EH (cell line): Measurements from ENCODE around the gene CDH6.
A peak's percentile ranks its signal among the peaks of the same experiment; 100 is the strongest.

Source experiments
- DNase-seq: peaks from one replicate; pipeline ENCODE4 v3.0.0-alpha.2; 2015; ENCODE audit warnings: low read depth

CDH6 gene

GRCh38 chr5:31251032-31251431 lies 57.5 kb downstream of the CDH6 start:
- no peak for DNase-seq

- no peak for DNase-seq
Observed at GRCh38 chr5:31255041-31255440, 61.6 kb downstream of the CDH6 start.

GRCh38 chr5:31268256-31268655 lies 74.8 kb downstream of the CDH6 start:
- DNase-seq = no peak

GRCh38 chr5:31268686-31269085 lies 75.2 kb downstream of the CDH6 start:
- no peak for DNase-seq

GRCh38 chr5:31269259-31269658 lies 75.8 kb downstream of the CDH6 start:
- DNase-seq = no peak

- DNase-seq = peak; percentile 9
Observed at GRCh38 chr5:31270396-31270795, 76.9 kb downstream of the CDH6 start.

- no peak for DNase-seq
Observed at GRCh38 chr5:31271567-31271966, 78.1 kb downstream of the CDH6 start.

GRCh38 chr5:31273161-31273560 lies 79.7 kb downstream of the CDH6 start:
- no peak for DNase-seq

GRCh38 chr5:31273631-31274378 lies 80.3 kb downstream of the CDH6 start:
- DNase-seq = no peak

GRCh38 chr5:31280210-31280609 lies 86.7 kb downstream of the CDH6 start:
- DNase-seq = no peak

- DNase-seq = no peak
Observed at GRCh38 chr5:31283326-31283725, 89.8 kb downstream of the CDH6 start.

GRCh38 chr5:31285025-31285424 lies 91.5 kb downstream of the CDH6 start:
- peak; percentile 61 for DNase-seq

- DNase-seq = no peak
Observed at GRCh38 chr5:31287985-31288384, 94.5 kb downstream of the CDH6 start.

GRCh38 chr5:31289429-31289828 lies 95.9 kb downstream of the CDH6 start:
- DNase-seq = no peak

- DNase-seq = peak; percentile 5
Observed at GRCh38 chr5:31291323-31291854, 97.9 kb downstream of the CDH6 start.

GRCh38 chr5:31300501-31300900 lies 107.0 kb downstream of the CDH6 start:
- peak; percentile 27 for DNase-seq

- DNase-seq = no peak
Observed at GRCh38 chr5:31301833-31302232, 108.3 kb downstream of the CDH6 start.

- no peak for DNase-seq
Observed at GRCh38 chr5:31303688-31304087, 110.2 kb downstream of the CDH6 start.

- DNase-seq = no peak
Observed at GRCh38 chr5:31317665-31318064, 124.2 kb downstream of the CDH6 start.

- DNase-seq = no peak
Observed at GRCh38 chr5:31319335-31319734, 125.8 kb downstream of the CDH6 start.

GRCh38 chr5:31322946-31323345 lies 129.5 kb downstream of the CDH6 start:
- DNase-seq = no peak

- DNase-seq = no peak
Observed at GRCh38 chr5:31324842-31325241, 131.4 kb downstream of the CDH6 start.

GRCh38 chr5:31328040-31328733 lies 134.7 kb downstream of the CDH6 start:
- DNase-seq = no peak
